Pulmonary artery endothelial cell (primary cell): ENCODE data around the gene OAS1. TPM values are rescaled to one million over a fixed set of nuclear protein-coding genes. Genes with fewer than 3 reads are reported as not detected.
"Not testable (repeated sequence)": the region's sequence is repeated elsewhere in the genome, so short reads cannot be mapped to it uniquely, and the experiment has no call there.

ENCODE experiments used
- DNase-seq: peaks from one replicate; pipeline ENCODE4 v3.0.0-alpha.2; 2011; ENCODE audit warnings: low read depth, low spot score
- total RNA-seq: library from RNA; depleted of rRNA; stranded (reverse); fragments of >200 nt; gene quantifications from 2 replicates; pipeline ENCODE4 v1.2.3, GENCODE V29; 2014

The OAS1 gene
- total RNA-seq, 1 donor from 2014 or later: 8.1 TPM

DNA sequence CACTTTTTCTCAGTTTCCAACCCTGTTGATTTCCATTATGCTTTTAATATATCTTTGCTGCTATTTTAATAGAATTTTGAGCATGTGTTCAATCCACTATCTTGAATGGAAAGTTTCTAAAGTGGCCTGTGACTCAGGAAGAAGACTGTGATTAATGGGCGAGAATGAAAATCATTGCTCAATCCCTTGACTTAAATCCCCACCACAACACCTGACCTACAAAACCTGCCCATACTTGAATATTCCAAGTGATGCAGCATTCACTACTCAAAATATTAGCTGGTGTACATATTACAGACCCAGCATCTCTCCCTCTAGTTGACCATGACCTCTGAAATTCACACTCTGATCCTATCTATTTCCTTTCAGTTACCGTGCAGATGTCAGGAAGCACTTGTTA is 30.2 kb downstream of the OAS1 start:
- no peak for DNase-seq

DNA sequence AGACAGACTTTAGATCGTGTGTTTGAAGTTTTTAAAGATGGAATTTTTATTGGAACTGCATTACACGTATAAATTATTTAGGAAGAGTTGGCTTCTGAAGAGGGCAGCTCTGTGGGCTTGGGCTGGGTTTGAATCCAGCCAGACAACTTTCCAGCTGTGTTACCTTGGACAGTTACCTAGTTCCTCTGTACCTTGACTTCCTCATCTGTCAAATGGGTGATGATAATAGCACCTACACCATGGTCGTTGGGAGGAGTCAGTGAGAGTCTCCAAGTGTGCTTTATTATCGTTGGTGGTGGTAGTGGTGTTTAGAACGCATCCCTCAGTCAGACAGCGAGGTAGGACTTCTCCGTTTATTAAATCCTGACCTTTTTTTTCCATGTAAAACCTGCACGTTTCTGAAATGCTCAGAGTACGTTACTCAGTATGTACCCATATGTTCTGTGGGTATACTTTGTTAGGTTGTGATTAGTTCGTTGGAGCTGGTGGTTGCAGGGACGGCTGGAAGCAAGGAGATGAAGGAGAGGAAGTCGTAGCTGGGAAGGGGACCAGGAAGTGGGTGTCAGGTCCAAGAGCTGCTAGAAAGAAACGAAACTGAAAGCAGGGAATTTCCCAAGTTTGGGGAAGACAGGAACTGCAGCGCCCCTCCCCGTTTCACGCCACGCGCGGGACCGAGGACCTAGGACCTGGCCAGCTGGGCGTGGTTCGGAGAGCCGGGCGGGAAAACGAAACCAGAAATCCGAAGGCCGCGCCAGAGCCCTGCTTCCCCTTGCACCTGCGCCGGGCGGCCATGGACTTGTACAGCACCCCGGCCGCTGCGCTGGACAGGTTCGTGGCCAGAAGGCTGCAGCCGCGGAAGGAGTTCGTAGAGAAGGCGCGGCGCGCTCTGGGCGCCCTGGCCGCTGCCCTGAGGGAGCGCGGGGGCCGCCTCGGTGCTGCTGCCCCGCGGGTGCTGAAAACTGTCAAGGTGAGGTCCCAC is 31.3 kb downstream of the OAS1 start, which contains the start of gene OAS3:
OAS3 (plus strand) TSS at position 734 of the 979 bp plus-strand sequence; CDS start at position 791, 57 bp downstream.
- DNase-seq: no peak

DNA sequence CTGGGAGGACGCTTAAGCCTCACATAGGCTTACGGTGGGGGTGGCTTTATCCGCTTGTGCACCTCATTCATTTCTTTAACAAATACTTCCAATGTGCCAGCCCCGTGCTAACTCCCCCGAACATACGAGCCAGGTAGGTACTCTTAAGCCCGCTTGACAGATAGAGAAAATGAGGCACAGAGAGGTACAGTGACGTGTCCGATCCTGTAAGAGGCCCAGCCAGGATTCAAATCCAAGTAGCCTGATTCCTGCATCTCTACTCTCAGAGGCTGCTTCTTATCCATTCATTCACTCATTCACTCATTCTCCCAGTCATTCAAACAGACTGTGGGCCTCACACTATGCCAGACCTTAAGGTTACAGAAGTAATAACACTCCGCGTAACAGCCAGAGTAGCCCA is 32.0 kb downstream of the OAS1 start:
- no peak for DNase-seq

DNA sequence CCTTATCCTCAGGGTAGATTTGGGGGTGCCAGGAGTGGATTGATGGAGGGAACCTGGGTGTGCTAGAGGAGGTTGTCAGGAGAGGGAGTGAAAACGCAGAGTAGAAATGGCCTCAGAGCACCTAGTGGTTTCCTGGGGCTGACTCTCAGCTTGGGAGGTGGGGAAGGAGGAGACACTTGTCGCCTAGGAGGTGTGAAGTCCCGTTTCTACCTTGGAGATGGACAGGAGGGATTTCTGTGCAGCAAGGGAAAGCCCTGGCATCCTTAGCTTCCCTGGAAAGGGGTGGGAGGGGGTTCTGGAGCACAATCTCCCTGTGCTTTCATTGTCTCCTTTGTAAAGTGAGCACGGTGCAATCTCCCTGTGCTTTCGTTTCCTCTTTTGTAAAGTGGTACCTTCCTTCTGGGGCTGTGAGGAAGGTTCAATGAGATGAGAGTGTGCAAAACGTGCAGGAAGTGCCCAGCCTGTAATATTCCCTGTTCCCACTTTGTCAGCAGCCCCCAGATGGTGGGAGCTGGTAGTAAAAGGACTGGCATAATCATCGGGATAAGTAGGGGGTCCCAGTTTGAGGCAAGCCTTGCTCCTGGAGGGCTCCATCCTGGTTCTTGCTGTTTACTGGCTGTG is 33.1 kb downstream of the OAS1 start:
- DNase-seq: no peak

DNA sequence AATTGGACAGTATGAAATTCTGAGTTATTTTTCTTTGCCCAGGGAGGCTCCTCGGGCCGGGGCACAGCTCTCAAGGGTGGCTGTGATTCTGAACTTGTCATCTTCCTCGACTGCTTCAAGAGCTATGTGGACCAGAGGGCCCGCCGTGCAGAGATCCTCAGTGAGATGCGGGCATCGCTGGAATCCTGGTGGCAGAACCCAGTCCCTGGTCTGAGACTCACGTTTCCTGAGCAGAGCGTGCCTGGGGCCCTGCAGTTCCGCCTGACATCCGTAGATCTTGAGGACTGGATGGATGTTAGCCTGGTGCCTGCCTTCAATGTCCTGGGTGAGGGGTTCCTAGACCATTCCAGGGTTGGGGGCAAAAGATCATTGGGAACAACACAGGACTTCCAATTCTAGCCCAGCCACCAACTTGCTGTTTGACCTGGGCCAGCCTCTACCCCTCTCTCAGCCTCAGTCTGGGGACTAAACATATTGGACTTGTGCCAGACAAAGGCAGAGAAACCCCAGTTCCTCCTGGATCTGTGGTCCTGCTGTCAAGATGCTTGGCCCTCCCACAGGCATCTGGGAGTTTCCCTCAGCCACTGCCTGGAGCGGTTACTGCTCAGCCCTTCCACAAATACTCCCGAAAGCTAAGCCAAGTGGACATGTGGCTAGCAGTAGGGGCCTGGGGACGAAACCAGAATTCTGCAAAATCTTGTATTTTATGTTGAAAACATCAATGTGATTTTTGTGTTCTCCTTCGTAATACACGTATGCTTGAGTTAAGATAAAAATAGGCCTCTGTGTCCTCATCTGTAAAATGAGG is 35.0 kb downstream of the OAS1 start:
- DNase-seq: no peak

GRCh38 chr12:112942572-112942971 is 35.8 kb downstream of the OAS1 start:
- DNase-seq: no peak

DNA sequence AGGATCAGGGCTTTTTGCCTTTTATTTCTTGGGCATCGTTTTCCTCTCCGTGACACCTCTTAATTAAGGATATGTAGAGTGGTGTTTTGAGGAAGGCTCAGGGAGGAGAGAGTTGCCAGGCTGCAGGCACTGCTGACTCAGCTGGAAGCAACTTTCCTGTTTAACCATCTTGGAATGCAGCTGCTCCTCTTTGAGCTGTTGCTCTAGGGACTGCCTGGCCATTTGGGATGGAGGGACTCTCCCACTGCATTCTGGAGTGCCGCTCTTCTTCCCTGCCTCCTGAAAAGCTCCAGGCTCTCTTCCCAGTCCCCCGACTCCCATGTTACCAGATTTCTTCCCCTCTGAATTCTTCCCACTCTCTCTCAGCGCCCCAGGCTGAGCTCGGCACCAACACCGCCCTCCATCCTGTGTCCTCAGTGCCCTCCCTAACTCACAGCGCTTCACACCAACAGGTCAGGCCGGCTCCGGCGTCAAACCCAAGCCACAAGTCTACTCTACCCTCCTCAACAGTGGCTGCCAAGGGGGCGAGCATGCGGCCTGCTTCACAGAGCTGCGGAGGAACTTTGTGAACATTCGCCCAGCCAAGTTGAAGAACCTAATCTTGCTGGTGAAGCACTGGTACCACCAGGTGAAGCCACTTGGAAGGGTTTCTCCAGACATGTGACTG is 37.4 kb downstream of the OAS1 start:
- no peak for DNase-seq

DNA sequence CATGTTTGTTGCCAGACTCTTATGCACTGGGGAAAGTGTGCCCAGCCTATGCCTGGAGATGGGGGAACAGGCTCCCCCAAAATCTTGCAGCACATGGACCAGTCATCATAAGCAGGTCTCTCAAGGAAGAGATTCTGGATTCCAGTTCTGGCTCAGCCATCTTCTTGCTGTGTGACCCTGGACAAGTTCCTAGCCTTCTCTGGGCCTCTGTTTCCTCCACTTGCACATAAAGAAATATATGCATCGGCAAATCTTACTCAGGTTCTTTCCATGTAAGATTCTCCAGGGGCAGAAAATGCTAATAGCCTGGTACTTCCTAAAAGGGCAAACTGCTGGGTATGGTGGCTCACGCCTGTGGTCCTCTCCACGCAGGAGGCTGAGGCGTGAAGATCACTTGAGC is 38.8 kb downstream of the OAS1 start:
- no peak for DNase-seq

GRCh38 chr12:112946236-112947000 is 39.7 kb downstream of the OAS1 start:
- no peak for DNase-seq

DNA sequence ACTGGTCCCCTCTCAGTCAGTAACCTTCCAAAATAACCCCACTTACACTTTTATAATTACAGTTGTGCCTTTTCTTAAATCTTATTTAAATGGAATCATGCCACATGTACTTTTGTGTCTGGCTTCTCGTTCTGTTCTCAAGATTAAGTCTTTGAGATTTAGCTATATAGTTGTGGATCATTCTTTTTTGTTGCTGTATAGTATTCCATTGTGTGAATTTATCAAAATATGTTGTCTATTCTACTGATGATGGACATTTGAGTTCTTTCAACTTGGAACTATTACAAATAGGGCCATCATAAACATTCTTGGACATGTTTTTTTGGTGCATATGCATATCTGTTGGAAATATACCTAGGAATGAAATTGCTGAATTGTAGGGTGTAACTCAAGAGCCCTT is 40.6 kb downstream of the OAS1 start:
- no peak for DNase-seq

GRCh38 chr12:112947761-112948160 is 41.0 kb downstream of the OAS1 start:
- DNase-seq: no peak

DNA sequence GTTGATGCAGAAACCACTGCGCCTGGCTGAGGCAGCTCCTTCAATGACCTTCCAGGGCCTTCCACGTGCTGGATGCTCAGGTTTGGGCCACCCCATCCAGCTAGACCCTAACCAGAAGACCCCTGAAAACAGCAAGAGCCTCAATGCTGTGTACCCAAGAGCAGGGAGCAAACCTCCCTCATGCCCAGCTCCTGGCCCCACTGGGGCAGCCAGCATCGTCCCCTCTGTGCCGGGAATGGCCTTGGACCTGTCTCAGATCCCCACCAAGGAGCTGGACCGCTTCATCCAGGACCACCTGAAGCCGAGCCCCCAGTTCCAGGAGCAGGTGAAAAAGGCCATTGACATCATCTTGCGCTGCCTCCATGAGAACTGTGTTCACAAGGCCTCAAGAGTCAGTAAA is 42.0 kb downstream of the OAS1 start:
- DNase-seq: no peak

DNA sequence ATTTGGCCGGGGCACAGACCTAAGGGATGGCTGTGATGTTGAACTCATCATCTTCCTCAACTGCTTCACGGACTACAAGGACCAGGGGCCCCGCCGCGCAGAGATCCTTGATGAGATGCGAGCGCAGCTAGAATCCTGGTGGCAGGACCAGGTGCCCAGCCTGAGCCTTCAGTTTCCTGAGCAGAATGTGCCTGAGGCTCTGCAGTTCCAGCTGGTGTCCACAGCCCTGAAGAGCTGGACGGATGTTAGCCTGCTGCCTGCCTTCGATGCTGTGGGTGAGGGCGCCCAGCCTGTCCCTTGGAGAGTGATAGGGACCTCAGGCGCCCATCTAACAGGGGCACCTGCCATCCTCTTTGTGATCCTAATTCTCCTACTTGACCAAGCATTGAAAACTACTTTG is 43.9 kb downstream of the OAS1 start:
- no peak for DNase-seq

- DNase-seq: not testable (repeated sequence)
Measured at GRCh38 chr12:112957125-112957524, 50.4 kb downstream of the OAS1 start.

GRCh38 chr12:112961074-112961473 is 54.3 kb downstream of the OAS1 start:
- no peak for DNase-seq

DNA sequence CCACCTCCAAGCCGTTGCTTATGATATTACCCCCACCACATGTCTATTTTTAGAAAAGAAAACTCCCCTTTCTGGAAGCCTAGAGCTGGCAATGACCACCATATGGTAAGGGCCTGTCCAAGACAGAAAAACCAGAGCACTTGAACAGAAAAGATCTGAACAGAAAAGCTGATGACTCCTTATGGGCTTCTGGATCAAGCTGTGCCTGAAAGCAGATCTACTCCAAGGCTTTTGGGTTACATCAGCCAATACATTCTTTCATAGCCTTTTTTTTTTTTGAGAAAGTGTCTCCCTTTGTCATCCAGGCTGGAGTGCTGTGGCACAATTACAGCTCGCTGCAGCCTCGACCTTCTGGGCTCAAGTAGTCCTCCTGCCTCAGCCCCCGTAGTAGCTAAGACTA is 54.8 kb downstream of the OAS1 start:
- no peak for DNase-seq

DNA sequence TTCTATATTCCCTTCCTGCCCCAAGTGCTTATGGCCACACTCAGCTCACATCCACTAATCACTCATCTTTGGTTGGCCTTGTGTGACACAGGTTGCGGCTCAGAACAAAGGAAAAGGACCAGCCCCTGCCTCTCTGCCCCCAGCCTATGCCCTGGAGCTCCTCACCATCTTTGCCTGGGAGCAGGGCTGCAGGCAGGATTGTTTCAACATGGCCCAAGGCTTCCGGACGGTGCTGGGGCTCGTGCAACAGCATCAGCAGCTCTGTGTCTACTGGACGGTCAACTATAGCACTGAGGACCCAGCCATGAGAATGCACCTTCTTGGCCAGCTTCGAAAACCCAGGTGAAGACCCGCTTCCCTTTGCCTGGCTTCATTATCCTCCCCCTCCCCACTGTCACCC is 55.8 kb downstream of the OAS1 start:
- DNase-seq: no peak

- DNase-seq: no peak
Measured at GRCh38 chr12:112963227-112963861, 56.6 kb downstream of the OAS1 start.

GRCh38 chr12:112964067-112964670 is 57.4 kb downstream of the OAS1 start:
- no peak for DNase-seq

DNA sequence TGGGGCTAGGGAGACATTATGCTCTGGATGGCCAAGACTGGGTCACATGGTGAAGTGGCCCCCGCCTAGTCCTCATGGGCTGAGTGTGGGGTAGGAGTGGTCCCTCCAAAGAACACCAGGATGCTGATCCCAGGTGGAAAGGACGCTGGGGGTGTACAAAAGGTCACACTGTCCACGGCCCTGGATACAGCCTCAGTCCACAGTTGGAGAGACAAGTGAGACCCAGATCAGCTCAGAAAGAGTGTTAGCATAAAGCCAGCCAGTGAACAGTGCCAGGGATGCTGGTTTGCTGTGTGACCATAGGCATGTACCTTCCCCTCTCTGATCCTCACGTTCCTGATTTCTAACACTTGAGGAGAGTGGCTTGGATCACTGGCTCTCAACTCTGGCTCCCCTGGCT is 58.2 kb downstream of the OAS1 start:
- no peak for DNase-seq
